T-helper 1 cell treated with Interleukin-12 subunit alpha and Interleukin-12 subunit beta and Interleukin-4 antibody, amounts not matched to agents 30 ng/mL and 1 ng/mL, for 36 hours (primary cell): ENCODE data around the gene SPOCK1. TPM values are rescaled to one million over a fixed set of nuclear protein-coding genes. Genes with fewer than 3 reads are reported as not detected.

Experiments
- intact Hi-C: fragments of 100-400 bp; cut with micrococcal nuclease; formaldehyde crosslinking; loops from one replicate; pipeline ENCODE4 v1.15.1; 2024
- total RNA-seq: library from RNA; stranded (reverse); gene quantifications from 2 replicates; pipeline ENCODE4 v1.2.3, GENCODE V29; 2022

Gene SPOCK1
- total RNA-seq, 1 donor from 2014 or later, result 0.27 TPM

DNA sequence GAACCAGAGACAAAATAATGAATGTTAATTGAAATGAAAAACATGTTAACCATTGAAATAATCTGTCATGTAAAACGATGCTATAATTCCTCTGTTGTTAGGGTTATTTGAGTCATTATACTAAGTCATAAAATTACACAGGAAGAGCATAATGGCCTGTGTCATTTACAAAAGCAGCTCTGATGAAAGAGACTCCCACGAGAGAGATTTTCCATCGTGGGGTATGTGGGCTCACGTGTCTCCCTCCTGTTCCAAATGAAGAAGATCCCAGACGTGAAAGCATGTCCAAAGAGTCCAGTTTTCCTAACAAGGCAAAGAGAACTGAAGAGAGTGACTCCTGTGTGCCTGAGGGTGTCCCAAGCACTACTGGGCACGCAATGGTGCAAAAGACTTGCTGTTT lies 379.8 kb downstream of the SPOCK1 start:
- intact Hi-C loops, result no loop called here

DNA sequence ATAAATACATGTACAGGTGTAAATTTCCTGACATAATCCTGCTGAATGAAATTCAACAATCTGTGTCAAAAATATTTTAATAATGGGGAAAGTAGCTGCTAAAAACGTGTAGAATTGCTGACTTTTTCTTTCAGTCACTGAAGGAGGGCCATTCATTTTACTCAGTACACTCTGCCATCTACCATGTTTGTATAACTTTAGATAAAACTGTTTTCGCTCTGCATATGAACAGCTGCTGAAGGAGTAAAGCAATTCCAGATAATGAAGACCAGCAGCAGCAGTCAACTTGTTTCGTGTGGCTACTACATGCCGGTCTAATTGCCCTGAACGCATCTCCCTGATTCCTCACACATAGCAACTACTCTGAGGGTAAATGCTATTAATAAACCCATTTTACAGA lies 380.5 kb downstream of the SPOCK1 start:
- intact Hi-C loops, result no loop called here

DNA sequence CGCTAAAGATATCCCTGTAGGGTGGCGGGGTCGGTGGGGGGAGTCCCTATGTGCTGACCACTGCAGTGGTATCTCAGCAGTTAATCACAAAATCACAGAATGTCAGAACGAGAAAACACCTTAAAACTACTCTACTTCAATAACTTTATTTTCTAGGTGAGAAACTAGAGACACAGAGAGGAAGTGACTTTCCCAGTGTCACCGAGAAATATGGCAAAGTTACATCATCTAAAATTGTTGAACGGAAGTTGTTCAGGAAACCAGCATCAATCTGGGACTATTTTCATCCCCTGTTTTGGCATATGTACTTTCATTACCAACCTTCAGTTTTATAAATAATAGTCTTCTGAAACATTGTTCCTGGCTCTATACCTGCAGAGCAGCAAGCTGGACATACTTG lies 384.0 kb downstream of the SPOCK1 start:
- intact Hi-C loops, result no loop called here

DNA sequence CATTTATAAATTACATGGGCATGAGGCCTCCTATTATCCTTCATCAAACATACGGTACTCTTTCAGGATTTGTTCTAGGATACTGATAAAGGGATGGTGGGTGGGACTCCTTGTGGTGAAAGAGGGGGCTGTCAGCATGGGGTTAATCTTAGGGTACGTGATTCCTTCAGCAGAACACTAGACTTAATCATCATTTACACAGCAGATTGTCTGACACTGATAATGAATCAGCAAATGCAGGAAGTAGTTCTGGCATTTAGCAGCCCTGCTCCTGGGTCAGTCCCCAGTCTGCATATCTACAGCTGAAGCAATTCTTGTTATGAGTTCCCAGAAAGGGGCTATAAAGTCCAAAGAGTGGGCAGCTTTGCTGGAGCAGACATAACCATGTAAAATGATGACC lies 384.6 kb downstream of the SPOCK1 start:
- intact Hi-C loops, result no loop called here

DNA sequence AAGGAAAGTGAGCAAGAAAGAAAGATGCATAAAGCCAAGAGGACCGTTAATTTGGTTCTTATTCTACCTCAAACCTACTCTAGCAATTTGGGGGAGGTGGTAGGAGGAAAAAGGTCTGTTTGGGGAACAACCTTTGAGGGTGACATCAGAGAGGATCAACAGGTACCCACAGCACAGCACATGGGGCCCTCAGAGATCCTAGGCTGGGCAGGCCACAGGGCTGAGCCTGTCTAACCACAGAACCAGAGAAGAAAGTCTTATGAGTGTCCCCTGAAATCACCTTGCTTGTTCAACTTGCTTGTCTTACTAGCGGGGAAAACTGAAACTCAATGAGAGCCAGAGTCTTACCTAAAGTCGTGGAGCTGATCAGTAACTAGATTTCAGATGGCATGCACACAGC lies 385.2 kb downstream of the SPOCK1 start:
- intact Hi-C loops, result no loop called here

DNA sequence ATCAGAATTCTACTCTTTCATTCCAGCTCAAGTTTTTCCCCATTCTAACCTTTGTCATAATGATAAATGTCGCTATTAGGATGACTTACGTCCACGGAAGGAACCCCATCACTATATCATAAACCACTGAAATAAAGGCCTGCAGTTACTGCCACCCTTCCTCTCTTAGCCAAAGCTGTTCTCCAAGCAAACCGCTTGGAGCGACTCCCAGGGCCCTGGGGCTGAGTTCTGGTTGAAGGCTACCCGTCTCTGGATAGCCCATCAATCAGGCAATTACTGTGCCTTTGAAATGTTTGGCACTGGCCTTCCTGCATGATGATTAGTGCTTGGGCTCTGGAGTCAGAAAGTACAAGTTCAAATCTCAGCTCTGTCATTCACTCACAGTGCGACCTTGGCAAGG lies 386.0 kb downstream of the SPOCK1 start:
- intact Hi-C loops, result no loop called here

DNA sequence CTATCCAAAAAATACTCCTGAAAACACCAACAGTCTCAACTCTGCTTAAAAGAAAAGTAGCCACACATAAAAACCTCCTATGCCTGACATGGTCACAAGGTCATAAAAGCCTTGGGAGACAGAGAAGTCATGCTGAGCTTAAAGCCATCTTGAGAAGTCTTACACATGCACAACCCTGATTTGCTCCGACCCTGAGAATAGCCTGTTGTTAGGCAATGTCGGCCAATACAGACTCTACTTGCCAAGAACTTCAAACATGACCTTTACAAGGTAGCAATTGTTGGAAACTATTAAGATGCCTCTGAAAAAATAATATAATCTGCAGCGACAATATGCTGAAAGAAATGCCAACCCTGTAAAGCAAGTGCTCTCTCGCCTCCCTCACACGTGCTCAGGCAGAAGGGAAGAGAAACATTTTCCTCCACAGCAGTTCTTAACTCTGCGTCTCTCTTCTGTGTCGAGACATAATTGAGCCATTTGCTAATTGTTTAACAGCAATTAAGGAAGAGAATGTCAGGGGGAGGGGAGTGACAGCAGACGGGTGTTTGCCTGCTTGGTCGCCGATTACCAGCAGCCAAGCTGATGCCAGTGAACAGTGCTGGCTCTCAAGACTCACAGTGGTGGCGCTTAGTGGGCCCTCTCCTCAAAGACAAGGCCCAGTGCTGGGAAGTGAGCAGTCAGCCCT lies 393.6 kb downstream of the SPOCK1 start:
- intact Hi-C loops, result no loop called here

DNA sequence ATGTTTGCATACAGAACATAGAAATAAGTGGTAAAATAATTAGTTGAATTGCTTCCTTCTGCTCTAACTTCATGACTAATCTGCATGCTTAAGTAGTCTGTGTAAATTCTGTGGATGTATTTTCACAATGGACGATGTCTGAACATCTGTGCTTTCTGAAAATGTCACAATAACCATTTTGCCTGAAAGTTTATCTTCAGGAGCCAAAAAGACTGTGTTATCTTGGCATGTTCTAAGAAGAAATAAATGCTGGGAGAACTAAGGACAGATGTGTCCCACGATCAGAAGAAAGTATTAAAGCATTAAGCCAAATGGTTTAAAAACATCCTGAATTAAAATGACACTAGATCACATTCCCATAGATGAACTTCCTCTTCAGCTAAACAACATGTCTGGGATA lies 397.6 kb downstream of the SPOCK1 start:
- intact Hi-C loops, result no loop called here

DNA sequence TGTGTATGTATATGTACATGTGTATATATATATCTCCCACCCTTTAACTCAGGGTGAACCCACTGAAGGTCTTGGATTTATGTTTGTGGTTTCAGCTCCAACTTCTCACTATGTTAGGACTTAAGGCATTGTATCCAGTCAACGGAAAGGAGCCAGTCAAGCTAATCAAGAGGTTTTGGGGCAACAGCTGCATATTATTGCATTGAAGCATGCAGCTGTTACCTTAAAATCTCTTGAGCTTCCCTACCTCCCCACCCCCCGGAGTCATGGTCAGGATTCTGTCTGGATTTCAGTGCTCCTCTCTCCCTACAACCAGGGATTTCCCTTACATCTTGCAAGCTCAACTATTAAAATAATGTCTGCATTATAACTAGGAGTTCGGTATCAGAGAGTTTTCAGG lies 399.5 kb downstream of the SPOCK1 start:
- intact Hi-C loops, result no loop called here

DNA sequence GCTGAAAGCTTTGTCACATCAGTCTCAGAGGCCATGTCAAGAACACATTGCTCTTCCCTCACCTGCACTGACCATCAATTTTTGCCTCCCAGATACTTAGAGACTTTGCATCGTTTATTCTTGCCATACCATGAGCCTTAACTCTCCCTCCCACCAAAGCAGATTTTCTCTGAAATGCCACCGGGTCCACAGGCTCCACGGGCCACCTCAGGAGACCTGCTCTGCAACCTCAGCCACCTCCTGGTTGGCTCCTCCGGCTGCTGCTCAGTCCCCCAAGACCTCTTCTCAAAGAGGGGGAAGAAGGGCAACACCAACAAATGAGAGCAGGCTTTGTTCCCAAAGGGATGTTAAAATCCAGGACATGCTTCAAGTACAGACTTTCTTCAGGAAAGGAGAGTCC lies 400.5 kb downstream of the SPOCK1 start:
- intact Hi-C loops, result no loop called here

DNA sequence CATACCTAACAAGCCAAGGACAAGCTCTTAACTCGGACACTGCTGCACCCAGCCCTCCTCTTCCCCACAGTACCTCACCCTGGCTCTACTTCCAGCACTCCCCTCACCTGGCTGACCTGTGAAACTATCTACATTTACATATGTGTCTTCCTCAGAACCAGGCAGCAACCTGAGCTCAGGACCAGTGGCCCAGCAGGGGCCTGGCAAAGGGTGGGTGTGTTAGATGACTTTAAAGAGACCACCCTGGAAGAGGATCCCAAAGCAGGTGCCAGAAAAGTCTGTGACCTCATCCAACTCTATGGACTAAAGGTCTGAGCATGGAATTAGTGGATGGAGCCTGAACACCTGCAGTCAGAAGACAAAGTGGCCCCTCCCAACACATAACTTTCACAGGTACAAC lies 400.9 kb downstream of the SPOCK1 start:
- intact Hi-C loops, result no loop called here

DNA sequence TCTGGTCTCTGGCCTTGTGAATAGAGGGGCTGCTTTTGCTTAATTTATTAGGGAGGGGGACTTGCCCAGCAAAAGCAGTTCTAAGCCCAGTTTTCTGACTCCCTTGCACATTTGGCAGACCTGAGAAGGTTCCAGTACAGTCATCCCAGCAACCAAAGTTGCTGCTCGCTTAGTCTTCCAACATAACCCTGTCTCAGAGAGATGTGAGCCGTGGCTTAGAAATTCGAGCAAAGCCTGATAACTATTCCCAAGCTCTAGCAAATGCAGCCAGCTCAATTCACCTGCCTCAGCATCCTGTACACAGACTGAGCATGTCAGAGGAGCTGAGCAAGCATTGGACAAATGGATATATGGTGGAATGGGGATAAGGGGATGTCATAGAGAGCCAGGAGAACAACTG lies 401.9 kb downstream of the SPOCK1 start:
- intact Hi-C loops, result loop anchor here (1.0 kb wide), 1 partner anchor 44 kb away; no protein-coding TSS in a partner anchor

DNA sequence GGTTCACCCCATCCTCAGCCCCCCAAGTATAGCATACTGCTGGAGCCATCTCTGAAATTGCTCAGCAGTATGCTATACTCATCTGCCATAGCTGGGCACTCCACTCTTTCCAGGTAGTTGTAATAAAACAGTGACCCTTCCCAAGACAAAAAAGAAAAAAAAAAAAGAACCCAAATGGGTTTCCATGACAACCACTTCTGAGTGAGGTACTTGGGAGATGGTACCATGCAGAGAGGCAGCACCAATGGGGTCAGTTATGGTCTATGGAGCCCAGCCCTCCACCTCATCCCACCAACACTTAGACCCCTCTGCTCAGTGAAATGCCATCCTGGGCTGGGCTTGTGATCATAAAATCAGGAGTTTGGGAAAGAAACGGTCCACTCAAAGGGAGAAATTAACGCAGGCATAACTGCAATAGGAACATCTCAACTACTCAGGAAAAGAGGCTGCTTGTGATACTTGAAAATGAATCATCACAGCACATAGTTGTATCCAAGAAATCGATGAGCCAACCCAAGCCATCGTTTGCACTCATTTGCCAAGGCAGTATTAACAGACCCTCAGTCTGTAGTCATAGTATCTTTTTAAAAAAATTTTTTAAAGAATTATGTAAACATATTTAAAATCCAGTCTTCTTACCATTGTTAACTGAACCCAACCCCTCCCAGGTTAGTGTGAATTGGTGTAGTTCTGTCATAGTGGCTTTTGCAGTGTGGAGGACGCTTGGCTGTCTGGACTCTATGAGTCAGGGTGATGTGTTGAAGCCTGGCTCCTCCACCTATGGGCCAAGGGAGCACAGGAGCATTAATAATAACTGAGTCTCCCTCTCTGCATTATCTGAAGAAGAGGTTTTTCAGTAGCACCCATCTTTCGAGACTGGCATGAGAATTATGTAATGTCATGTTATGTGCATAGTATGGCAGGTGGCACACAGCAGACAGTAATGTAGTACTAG lies 402.7 kb downstream of the SPOCK1 start:
- intact Hi-C loops, result loop anchor here (1.0 kb wide), 1 partner anchor 43 kb away; no protein-coding TSS in a partner anchor

DNA sequence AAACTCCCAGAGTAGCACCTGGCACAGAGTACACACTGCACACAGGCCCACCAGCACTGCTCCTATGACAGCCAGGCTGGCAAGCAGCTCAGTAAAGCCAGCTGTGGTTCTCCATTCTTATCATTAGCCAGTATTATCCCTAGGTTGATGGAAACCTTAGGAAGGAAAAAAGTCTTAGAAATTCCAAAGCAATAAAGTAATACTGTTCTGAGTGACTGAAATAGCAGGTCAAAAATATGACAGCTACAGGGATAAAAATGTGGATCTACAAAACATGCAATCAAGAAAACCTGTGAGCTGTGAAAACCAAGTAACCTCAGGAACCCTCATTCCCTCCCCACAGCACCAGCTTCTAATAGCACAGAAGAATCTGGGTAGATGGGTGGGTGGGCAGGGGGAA lies 403.5 kb downstream of the SPOCK1 start:
- intact Hi-C loops, result no loop called here

DNA sequence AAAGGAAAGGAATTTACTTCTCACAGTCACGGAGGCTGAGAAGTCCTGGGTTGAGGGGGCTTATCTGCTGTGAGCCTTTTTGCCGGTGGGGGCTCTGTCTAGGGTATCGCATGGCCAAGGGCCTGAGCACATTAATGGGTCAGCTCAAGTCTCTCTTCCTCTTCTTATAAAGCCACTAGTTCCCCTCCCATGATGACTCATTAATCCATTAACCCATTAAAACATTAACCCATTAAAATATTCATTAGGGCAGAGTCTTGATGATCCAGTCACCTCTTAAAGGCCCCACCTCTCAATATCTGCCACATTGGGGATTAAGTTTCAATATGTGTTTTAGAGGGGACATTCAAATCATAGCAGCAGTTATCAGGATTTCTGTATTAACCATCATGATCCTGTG lies 406.3 kb downstream of the SPOCK1 start:
- intact Hi-C loops, result no loop called here

DNA sequence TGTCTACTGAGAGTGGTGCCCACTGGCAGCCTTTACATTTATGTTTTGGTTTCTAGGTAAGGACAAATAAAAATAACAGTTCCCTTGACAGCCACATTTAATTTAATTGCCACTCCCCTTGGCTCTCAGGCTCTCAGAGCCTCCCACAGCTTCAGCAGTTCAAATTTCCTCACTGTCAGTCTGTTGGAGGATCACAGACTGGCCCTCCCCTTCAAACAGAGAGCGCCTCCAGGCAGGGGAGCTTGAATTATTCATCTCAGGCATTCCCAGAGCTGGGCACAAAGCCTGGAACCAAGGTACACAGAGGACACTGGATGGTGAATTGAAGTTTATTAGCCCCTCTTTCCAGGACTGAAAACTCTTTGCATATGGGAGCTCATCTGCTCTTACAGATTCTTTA lies 407.7 kb downstream of the SPOCK1 start:
- intact Hi-C loops, result no loop called here

DNA sequence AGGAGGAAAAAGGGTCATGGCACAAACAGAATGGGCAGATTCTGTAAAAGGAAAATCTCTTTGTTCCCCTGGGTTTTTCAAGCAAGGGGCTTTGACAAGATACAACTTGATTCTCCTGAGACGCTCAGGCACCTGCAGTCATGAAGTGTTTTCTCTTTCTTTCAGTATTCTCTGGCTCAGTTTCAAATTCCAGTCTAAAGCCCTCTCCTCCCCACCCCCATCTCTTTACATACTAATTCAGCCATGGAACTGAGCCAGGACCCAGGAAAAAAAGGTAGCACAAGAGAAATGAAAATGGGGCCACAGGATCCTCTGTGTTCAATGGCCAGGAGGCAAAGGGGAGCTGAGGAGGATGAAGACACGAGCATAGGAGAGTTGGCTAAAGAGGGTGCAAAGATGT lies 408.4 kb downstream of the SPOCK1 start:
- intact Hi-C loops, result no loop called here

DNA sequence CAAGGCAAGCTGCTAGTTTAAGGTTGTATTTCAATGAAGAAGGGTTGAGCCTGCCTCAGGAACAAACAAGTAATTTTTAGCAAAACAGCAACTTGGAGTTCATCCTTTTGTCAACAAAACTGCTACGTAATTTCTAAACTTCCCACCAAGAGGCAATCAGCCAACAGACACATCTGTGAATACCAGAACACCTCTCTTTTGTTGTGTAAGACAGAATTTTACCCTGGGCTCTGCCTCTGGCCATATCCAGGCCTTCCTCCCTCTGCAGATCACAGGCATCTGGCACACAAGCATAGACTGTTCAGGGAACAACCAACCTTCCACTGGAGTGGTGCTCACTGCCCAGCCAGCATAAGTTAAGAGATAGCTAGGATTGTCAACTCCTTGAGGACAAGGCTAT lies 409.0 kb downstream of the SPOCK1 start:
- intact Hi-C loops, result no loop called here

DNA sequence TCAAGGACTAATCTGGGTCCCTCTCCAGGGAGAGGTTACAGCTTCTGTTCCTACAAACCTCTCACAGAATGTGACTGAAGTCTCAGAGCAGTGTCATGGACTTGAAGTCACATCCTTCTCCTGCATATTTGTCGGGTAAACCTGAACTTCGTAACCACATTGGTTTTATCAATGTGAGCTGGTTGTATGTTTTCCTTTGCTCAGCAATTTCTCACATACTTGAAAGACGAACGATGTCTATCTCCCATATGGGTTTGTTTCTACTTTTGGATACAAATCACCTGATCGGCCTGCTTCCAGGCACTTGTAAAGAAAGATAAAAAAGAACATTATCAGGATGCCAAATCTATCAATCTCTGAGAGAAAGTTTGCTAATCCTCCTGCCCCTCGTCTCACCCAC lies 411.0 kb downstream of the SPOCK1 start:
- intact Hi-C loops, result no loop called here

DNA sequence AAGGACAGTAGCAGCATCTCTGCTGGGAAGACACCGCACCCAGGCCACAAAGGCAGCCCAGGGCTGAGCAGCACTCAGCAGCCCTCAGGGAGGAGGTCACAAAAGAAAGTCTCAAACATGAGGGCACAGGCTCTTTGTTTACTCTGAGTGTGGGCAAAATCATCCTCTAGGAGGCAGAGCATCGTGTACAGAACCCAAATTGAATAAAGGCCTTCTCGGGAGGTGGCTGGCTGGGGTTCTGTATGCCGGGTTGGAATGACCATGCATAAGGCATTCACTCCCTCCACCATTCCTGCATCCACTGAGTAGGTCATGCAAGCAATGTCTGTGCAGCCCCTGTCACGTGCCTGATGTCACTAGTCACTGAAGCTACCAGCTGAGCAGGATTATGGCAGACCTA lies 412.8 kb downstream of the SPOCK1 start:
- intact Hi-C loops, result no loop called here

DNA sequence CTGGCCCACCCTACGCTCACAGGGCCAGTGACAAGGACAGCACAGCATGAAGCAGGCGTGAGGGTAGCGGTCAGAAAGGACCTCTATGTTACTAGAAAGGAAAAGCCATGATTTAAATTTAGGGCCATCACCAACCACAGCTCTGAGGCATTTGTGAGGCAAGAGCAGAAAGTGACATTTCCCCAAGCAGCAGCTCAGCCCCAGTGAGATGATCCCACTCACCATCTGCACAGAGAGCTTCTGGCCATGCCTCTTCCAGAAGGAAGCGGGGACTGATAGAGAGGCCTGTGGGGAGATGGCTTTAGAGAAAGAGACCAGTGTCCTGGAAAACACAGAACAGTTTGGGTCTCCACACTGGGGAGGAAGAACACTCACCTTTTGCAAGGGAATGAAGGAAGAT lies 413.9 kb downstream of the SPOCK1 start:
- intact Hi-C loops, result no loop called here

DNA sequence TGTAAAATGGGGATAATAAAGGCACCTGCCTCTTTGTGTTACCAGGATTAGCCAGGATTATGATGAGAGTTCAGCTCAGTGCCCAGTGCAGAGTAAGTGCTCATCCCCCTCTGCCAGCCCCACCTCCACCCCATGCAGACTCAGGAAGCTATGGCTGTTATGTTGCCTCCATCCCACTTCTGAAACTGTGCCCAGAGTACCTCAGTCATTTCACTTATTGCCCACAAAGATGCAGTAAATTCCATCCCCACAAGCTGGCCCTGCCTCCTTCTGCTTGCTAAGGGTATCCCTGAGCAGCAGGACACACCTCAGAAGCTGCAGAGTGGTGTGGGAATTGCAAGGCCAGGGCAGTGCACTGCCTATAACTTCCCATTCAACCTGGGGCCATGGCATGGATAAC lies 415.1 kb downstream of the SPOCK1 start:
- intact Hi-C loops, result no loop called here

DNA sequence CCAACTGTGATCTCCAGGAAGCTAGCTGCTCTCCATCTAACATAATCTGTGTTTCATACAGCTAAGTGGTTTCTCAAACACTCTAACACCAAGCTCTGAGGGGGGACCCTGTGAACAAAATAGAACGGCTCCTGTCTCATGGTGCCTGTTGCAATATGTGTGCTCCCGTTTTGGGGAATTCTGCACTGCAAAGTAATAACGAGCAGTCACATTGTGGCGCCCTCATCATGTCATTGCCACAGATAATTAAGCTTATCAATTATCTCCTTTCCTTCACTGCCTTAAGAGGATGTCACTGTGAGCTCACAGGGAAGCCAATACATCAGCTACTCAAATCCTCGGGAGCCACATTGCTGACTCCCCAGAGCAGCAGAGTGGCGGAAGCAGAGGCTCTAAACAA lies 416.2 kb downstream of the SPOCK1 start:
- intact Hi-C loops, result no loop called here
